Stimulated activated naive B cell treated with anti-CD40 and anti-IgM and Interleukin-4, amounts not matched to agents 10 μg/mL and 1 μg/mL and 100 μg/mL, for 72 hours (primary cell): ENCODE data around the gene CCDC88C.

Source experiments
- ATAC-seq, 2 donors: fragments of 150-1000 bp; cut with Tn5 transposase; replicated peaks; 2 replicates each; pipeline ENCODE4 v1.10.0; 2021; ENCODE audit warnings: moderate library complexity in 1 of 2
- DNase-seq: peaks from one replicate; pipeline ENCODE4 v3.0.0; 2021
- H3K27ac Mint-ChIP-seq: one replicate; pipeline ENCODE4 v1.8.0; 2022; ENCODE audit warnings: mild to moderate bottlenecking, mixed read lengths
- H3K27me3 Mint-ChIP-seq, 2 donors: one replicate each; pipeline ENCODE4 v1.8.0; 2022; ENCODE audit warnings: mixed read lengths in 2 of 2
- H3K36me3 Mint-ChIP-seq, 2 donors: one replicate each; pipeline ENCODE4 v1.8.0; 2022; ENCODE audit warnings: mixed read lengths in 2 of 2, mild to moderate bottlenecking in 1 of 2
- H3K4me1 Mint-ChIP-seq, 2 donors: one replicate each; pipeline ENCODE4 v1.8.0; 2022; ENCODE audit warnings: mixed read lengths in 2 of 2, mild to moderate bottlenecking in 1 of 2
- H3K4me3 Mint-ChIP-seq, 2 donors: one replicate each; pipeline ENCODE4 v1.8.0; 2022; ENCODE audit warnings: mild to moderate bottlenecking in 2 of 2, mixed read lengths in 2 of 2, moderate library complexity in 1 of 2
- H3K9me3 Mint-ChIP-seq, 2 donors: one replicate each; pipeline ENCODE4 v1.8.0; 2022; ENCODE audit warnings: mixed read lengths in 2 of 2, mild to moderate bottlenecking in 1 of 2

CCDC88C gene

DNA sequence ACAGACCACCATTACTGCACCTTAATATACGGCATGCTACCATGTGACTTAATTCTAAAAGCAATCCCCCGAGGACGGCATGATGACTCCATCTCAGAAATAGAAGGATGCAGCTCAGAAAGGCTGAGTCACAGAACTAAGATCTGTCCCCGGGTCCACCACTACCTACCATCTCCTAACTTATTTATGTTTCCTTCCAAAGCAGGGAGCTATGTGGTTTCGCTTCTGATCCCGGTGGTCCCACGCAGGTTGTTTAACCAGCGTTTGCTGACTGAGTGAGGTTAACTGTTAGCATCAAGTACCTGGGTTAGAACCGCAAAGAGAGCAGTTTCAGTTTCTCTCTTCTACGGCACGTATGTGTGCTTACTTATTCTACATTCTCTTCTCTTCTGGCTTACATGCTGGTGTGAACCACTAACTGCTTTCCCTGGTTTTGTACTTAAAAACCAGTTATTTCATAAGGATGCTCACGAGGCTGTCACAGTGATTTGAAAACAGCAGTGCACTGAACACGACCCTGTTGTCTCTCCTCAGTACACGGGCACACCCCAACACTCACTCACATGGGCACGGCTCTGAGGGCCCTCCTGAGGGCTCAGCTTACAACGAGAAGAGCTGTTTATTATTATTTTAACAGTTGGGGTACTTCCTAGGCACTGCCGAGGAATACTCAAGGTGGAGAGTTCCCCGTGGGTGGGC is 66.7 kb downstream of the CCDC88C start:
- peak; percentile 56 to 65 for ATAC-seq
- Mint-ChIP-seq H3K4me1 (peaks cover 69 to 92% of the 10 kb centered on the region in 2 donors), H3K27ac (peak overlapping the region; percentile 95), H3K27me3 (no peaks in the 10 kb centered on the region), H3K36me3 (peaks cover 30 to 49% of the 10 kb centered on the region in 2 donors), H3K9me3 (no peaks in the 10 kb centered on the region), H3K4me3 (peak overlapping the region; percentile 83 to 84)
- DNase-seq = no peak

DNA sequence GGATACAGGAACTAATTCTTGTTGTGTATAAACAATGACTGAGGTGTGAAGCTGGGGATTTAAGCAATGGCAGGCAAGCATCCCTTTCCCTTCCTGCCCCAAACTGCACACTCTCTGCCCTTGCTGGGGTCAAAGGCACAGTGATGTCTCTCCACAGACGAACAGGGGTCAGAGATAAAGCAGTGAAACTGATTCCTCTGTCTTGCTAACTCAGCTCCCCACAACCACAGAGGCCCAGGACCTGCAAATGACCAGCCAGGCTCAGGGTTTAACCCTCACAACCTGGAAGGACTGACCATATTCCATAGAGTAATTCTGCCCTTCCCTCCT is 67.2 kb downstream of the CCDC88C start:
- Mint-ChIP-seq H3K27ac (peak overlapping the region; percentile 95), H3K27me3 (no peaks in the 10 kb centered on the region), H3K36me3 (peaks cover 32 to 51% of the 10 kb centered on the region in 2 donors), H3K4me3 (peak overlapping the region; percentile 83 to 84), H3K9me3 (no peaks in the 10 kb centered on the region), H3K4me1 (peaks cover 70 to 92% of the 10 kb centered on the region in 2 donors)
- no peak for ATAC-seq
- no peak for DNase-seq

DNA sequence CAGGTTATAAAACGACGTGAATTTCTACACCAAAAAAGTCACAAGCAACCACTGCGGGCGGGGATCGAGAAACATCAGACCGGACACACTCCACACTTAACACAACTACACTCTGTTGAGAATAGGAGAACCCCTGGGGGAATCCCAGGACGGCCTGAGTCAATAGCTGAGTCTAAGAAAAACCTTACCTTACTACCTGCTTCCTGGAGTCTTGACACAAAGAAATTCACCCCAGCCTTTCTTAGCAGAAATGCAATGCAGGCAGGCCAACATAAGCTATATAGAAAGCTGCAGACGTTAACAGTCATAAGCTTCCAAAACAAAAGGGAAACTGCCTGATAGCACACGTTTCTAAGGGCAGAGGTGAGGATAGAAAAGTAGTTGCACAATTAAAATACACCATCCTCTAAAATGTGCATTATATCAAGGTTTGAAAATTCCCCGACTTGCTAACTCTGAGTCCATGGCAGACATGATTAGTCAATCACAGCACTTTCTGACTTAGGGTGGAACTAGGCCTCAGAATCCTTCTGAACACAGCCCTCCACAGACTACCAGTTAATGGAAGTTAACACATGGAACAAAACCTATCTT is 68.0 kb downstream of the CCDC88C start:
- Mint-ChIP-seq H3K9me3 (no peaks in the 10 kb centered on the region), H3K36me3 (peaks cover 29 to 46% of the 10 kb centered on the region in 2 donors), H3K27ac (peak overlapping the region; percentile 95), H3K4me1 (peaks cover 65 to 90% of the 10 kb centered on the region in 2 donors), H3K27me3 (no peaks in the 10 kb centered on the region), H3K4me3 (peak overlapping the region; percentile 44 to 48)
- DNase-seq (peak; percentile 56), ATAC-seq (peak; percentile 78 to 85)

DNA sequence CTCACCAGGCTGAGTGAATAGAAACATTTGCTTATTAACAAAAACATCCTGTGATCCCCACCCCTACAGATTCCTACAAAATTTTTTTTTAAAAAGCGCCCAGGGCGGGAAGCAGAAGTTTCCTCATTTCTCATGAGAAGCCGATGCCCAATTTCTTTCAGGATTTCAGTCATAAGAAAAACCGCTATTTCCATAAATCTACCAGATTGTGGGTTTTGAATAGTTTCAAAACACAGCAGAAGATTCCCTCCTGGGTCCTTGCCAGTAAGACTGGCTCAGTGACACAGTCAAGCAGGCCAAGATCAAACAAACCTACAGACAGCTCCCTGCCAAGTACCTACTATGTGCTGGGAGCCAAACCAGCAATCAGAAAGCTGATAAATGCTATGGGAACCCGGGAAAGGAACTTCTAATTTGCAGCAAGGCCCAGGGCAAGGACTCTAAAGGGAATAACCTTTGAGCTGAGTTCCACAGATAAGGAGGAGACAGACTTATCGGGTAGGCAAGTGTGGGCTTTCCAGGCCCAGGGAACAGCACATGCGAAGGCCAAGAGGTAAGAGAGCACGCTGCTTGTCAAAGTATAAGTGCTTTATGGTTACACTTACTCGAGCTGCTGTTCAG is 68.7 kb downstream of the CCDC88C start:
- H3K36me3 Mint-ChIP-seq = peaks cover 27 to 45% of the 10 kb centered on the region in 2 donors
- H3K27ac Mint-ChIP-seq = peak overlapping the region; percentile 95
- H3K4me3 Mint-ChIP-seq = peak overlapping the region; percentile 44 to 48
- no peaks in the 10 kb centered on the region for H3K27me3 Mint-ChIP-seq
- H3K4me1 Mint-ChIP-seq = peaks cover 64 to 90% of the 10 kb centered on the region in 2 donors
- H3K9me3 Mint-ChIP-seq = no peaks in the 10 kb centered on the region
- DNase-seq (no peak), ATAC-seq (peak in 1 of 2 donors; percentile 17)

DNA sequence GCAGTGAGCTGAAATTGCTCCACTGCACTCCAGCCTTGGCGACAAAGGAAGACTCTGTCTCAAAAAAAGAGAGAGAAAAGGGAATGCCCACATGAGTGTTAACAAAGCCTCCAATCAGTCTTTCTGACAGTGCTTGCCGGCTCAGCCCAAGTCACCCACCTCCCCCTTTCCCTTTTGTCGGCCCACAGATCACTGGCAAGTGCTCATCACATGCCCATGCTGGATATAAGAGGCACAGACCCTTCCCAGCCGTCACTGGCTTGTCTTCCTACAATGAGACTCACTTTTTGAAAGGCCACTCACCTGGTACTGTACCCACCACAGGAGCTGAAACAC is 70.8 kb downstream of the CCDC88C start:
- Mint-ChIP-seq H3K4me1 (peaks cover 54 to 77% of the 10 kb centered on the region in 2 donors), H3K27me3 (no peaks in the 10 kb centered on the region), H3K36me3 (peaks cover 24 to 46% of the 10 kb centered on the region in 2 donors), H3K27ac (peak overlapping the region; percentile 25), H3K9me3 (no peaks in the 10 kb centered on the region), H3K4me3 (no peak overlapping the region)
- ATAC-seq = no peak
- DNase-seq = no peak

DNA sequence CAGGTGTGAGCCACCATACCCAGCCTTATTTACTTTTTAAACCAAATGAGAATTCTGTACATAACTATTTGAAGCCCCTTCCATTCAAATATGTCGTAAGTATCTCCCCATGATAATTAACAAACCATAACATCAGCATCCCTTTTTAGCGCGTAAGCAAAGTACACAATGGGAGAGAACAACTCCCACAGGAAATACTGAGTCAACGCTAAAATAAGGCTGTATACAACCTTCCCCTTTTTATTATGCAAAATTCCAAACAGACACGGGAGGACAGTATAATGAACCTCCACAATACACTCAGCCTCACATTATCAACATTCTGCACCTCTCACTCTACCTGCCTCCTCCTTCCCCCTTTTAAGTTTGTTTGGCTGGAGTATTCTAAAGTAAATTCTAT is 73.5 kb downstream of the CCDC88C start:
- H3K36me3 Mint-ChIP-seq = peaks cover 24 to 57% of the 10 kb centered on the region in 2 donors
- H3K27ac Mint-ChIP-seq = peak overlapping the region; percentile 6

DNA sequence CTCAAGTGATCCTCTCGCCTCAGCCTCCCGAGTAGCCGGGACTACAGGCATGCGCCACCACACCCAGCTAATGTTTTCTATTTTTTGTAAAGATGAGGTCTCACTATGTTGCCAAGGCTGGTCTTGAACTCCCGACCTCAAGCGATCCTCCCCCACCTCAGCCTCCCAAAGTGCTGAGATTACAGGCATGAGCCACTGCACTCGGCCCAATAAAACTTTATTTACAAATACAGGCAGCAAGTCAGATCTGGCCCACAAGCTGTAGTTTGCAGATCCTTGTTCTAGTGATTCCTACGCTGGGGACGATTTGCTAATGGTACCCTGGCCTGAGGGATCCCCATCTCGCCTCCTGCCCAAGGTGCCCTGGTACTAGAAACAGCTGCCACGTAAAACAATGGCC is 74.6 kb downstream of the CCDC88C start:
- no peaks in the 10 kb centered on the region for H3K9me3 Mint-ChIP-seq
- peaks cover 28 to 57% of the 10 kb centered on the region in 2 donors for H3K36me3 Mint-ChIP-seq
- ATAC-seq (no peak), DNase-seq (no peak)
- H3K4me1 Mint-ChIP-seq = peaks cover 27 to 53% of the 10 kb centered on the region in 2 donors
- H3K4me3 Mint-ChIP-seq = no peak overlapping the region
- H3K27me3 Mint-ChIP-seq = no peaks in the 10 kb centered on the region
- peak overlapping the region; percentile 34 for H3K27ac Mint-ChIP-seq

More for the DNA sequence above, 73.5 kb downstream of the CCDC88C start:
- no peak for DNase-seq
- Mint-ChIP-seq H3K4me3 (no peak overlapping the region), H3K27me3 (no peaks in the 10 kb centered on the region), H3K4me1 (peaks cover 34 to 62% of the 10 kb centered on the region in 2 donors), H3K9me3 (no peaks in the 10 kb centered on the region)
- peak in 1 of 2 donors; percentile 46 for ATAC-seq

DNA sequence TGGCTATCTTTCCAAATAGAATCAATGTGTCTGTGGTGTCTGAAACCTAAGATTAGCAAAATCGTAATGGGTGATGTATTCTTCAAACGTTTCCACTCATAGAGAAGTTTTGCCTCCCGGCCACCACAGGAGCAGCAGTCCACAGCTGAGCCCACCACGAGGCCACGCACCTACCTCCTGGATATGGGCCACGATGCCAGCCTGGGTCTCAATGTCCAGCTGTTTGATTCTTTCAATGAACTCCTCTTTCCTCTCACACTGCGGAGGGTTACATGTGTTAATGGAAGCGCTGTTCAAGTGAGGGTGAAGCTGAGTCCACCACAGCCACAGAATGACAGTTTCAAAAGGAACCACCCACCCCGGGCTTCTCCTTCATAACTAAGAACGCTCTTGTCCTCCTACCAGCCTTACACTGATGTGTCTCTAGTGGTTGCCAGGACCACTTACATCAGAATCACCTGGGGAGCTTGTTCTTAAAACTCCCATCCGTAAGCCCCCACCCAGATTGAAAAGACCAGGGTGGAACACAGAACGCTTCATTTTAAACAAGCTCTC is 75.3 kb downstream of the CCDC88C start:
- no peak for ATAC-seq
- DNase-seq = no peak
- peak overlapping the region; percentile 42 for H3K27ac Mint-ChIP-seq
- H3K9me3 Mint-ChIP-seq = no peaks in the 10 kb centered on the region
- H3K4me3 Mint-ChIP-seq = no peak overlapping the region
- H3K36me3 Mint-ChIP-seq = peaks cover 32 to 56% of the 10 kb centered on the region in 2 donors
- peaks cover 27 to 51% of the 10 kb centered on the region in 2 donors for H3K4me1 Mint-ChIP-seq
- H3K27me3 Mint-ChIP-seq = no peaks in the 10 kb centered on the region

DNA sequence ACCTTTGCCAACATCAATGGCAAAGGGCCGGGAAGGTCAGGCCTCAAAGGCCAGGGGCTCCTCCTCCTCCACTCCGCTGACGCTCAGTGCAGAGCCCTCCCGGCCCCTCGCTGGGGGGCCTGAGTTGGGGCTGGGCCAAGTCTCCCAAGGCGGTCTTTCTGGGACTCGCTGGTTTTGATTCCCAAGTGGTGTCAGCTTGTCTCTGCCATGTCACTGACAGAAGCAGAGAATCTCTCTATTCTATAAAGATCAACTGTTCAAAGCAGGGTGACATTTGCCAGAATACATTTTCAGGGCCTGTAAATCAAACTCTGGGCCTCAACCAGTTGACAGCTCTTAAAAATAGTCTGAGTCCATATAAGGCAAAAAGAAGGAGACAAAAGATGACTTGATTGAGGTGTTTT is 75.9 kb downstream of the CCDC88C start:
- peaks cover 32 to 51% of the 10 kb centered on the region in 2 donors for H3K36me3 Mint-ChIP-seq
- DNase-seq = no peak
- no peaks in the 10 kb centered on the region for H3K9me3 Mint-ChIP-seq
- H3K4me3 Mint-ChIP-seq = no peak overlapping the region
- peaks cover 22 to 46% of the 10 kb centered on the region in 2 donors for H3K4me1 Mint-ChIP-seq
- H3K27me3 Mint-ChIP-seq = no peaks in the 10 kb centered on the region
- H3K27ac Mint-ChIP-seq = no peak overlapping the region
- ATAC-seq = no peak

DNA sequence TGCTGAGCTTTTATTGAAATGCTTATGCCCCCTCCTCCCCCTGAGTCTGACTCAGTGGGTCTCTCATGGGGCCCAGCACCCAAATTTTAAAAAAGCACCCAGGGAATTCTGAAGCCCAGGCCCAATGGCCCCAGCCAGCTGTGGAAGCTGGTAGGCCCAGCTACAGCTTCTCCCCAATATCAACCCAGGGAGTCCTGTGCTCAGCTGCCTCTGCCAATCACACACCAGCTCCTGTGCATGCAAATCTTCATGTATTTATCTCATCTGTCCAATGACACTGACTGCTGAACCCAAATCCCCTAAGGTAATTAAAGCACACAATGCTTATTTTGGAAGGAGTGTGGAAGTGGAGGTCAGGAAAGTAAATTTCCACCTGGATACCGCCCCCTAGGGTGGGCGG is 76.3 kb downstream of the CCDC88C start:
- Mint-ChIP-seq H3K4me1 (peaks cover 19 to 42% of the 10 kb centered on the region in 2 donors), H3K4me3 (no peak overlapping the region), H3K36me3 (peaks cover 32 to 51% of the 10 kb centered on the region in 2 donors), H3K9me3 (no peaks in the 10 kb centered on the region), H3K27ac (no peak overlapping the region), H3K27me3 (no peaks in the 10 kb centered on the region)
- DNase-seq (no peak), ATAC-seq (no peak)

DNA sequence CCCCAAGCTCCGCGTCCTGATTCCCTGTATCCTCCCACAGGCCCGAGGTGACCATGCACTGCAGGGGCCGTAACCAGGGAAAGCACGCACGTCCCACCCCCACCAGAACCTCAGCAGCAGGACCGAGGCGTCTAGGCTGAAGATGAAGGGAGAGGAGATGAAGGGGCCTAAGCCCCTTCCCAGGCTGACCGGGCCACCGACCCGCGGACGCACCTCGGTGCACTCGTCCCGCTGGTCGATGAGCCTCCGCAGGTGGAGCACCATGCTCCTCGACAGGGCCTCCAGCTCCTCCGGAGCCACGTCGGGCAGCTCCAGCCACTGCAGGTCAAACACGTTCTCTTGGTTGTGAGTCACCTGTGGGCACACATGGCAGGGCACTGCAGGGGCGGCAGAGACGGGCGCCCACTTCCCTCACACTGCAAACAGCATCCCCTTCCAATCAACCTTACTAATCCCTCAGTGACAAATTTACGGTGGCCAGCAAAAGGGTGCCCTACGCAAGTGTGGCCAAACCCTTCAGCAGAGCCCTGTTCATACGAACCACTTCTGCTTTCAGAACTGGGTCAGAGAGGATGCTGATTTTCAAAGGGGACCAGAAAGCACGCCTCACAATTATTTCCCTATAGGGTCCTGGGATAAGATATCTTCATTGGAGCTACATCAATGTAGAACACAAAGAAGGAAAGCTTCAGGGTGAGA is 77.8 kb downstream of the CCDC88C start:
- Mint-ChIP-seq H3K27ac (no peak overlapping the region), H3K36me3 (peaks cover 28 to 53% of the 10 kb centered on the region in 2 donors), H3K27me3 (no peaks in the 10 kb centered on the region), H3K9me3 (no peaks in the 10 kb centered on the region), H3K4me3 (no peak overlapping the region), H3K4me1 (peaks cover 17 to 42% of the 10 kb centered on the region in 2 donors)
- ATAC-seq (peak; percentile 27), DNase-seq (no peak)

DNA sequence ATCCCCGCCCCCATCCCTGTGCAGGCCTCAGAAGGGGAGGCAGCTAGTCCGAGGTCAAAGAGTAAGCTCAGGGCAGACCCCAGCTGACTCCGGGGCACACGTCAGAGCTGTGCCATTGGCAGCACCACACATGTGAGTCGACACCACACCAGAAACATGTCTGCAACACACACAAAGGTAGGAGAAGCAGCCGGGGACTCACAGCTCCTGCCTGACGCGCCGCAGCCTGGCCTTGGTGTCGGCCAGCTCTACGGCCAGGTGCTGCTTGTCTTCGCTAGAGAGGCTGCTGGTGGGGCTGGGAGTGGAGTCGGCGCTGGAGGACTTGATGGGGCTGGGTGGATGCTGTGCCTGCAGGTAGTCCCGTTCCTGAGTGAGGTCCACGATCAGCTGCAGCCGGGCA is 78.5 kb downstream of the CCDC88C start:
- no peak for DNase-seq
- Mint-ChIP-seq H3K36me3 (peaks cover 26 to 50% of the 10 kb centered on the region in 2 donors), H3K4me3 (no peak overlapping the region), H3K4me1 (peaks cover 16 to 42% of the 10 kb centered on the region in 2 donors), H3K9me3 (no peaks in the 10 kb centered on the region), H3K27me3 (no peaks in the 10 kb centered on the region), H3K27ac (peak overlapping the region; percentile 47)
- ATAC-seq = no peak

DNA sequence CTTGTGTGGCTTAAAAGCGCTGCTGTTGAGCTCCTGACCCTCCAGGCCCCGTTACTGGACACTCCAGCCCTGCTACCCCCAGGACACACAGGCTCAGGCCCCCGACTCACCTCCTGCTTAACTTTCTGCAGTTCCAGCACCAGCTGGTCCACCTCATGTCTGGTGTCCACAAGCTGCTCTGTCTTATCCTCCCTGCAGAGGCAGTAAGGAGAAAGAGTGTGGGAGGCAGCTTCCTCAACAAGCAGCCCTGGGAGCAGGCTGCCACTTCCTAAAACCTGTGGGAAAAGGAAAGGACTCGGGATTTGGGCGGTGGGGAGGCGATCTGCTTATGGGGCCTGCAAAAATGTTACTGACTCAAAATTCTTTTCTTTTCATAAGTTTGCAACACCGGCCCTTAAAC is 79.2 kb downstream of the CCDC88C start:
- H3K27ac Mint-ChIP-seq = no peak overlapping the region
- DNase-seq (no peak), ATAC-seq (no peak)
- H3K9me3 Mint-ChIP-seq = no peaks in the 10 kb centered on the region
- peaks cover 17 to 42% of the 10 kb centered on the region in 2 donors for H3K4me1 Mint-ChIP-seq
- H3K4me3 Mint-ChIP-seq = no peak overlapping the region
- peaks cover 26 to 47% of the 10 kb centered on the region in 2 donors for H3K36me3 Mint-ChIP-seq
- no peaks in the 10 kb centered on the region for H3K27me3 Mint-ChIP-seq

DNA sequence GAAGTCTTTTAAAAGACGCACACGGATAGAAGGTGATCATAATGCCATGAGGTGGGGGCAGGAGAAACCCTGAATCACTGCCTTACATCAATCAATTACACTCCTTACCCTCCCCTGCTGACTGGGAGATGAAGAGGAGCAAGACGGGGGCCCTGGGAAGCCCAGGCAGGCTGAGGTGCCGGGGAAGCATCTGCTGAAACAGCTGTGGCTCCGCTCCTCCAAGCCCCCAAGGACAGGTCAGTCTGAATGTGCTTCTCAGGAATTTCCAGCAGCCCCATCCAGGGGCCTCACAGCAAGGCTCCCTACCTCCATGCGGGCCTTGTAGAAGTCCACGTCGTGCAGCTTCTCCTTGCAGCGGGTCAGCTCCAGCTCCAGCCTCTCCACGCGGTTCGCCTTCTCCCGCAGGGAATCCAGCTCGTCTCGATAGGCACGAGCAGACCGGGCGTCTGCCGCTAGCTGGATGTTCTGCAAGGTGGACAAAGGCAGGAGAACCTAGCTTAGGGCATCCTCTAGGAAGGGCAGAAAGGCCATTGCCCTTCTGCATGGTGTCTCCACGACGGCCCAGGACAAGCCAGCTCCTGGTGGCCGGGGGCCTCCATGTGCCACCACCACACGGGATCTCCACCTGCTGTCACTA is 79.8 kb downstream of the CCDC88C start:
- ATAC-seq = no peak

More for the DNA sequence above, 79.8 kb downstream of the CCDC88C start:
- peaks cover 31 to 47% of the 10 kb centered on the region in 2 donors for H3K36me3 Mint-ChIP-seq
- no peaks in the 10 kb centered on the region for H3K27me3 Mint-ChIP-seq
- H3K27ac Mint-ChIP-seq = no peak overlapping the region
- no peak for DNase-seq
- H3K4me1 Mint-ChIP-seq = peaks cover 17 to 46% of the 10 kb centered on the region in 2 donors
- H3K9me3 Mint-ChIP-seq = no peaks in the 10 kb centered on the region
- H3K4me3 Mint-ChIP-seq = no peak overlapping the region
